WI38 (cell line): ENCODE data around the gene ZBTB16.

Experiments
- H3K4me3 ChIP-seq: 2 replicates; pipeline ENCODE4 v1.5.1; 2011; ENCODE audit warnings: low read depth, mild to moderate bottlenecking, control low read depth, low read length
- CTCF ChIP-seq: IDR thresholded peaks from 2 replicates; pipeline ENCODE4 v1.5.1; 2012; ENCODE audit warnings: low read depth, mild to moderate bottlenecking, control low read depth, low read length

The ZBTB16 gene

GRCh38 chr11:114254571-114255146 is 195.1 kb downstream of the ZBTB16 start:
- no peak for TF ChIP-seq CTCF
- H3K4me3 ChIP-seq = no peak overlapping the region

GRCh38 chr11:114255289-114255688 is 195.8 kb downstream of the ZBTB16 start:
- H3K4me3 ChIP-seq = no peak overlapping the region
- TF ChIP-seq CTCF = no peak

- no peak for TF ChIP-seq CTCF
- no peak overlapping the region for H3K4me3 ChIP-seq
These were observed 196.9 kb downstream of the ZBTB16 start for GRCh38 chr11:114256176-114256966.

- no peak overlapping the region for H3K4me3 ChIP-seq
- no peak for TF ChIP-seq CTCF
These were observed 197.4 kb downstream of the ZBTB16 start for GRCh38 chr11:114256967-114257286.

GRCh38 chr11:114257621-114258558 is 198.4 kb downstream of the ZBTB16 start:
- H3K4me3 ChIP-seq = no peak overlapping the region
- TF ChIP-seq CTCF = no peak

GRCh38 chr11:114258696-114259095 is 199.2 kb downstream of the ZBTB16 start:
- no peak for TF ChIP-seq CTCF
- no peak overlapping the region for H3K4me3 ChIP-seq
